BLaER1 treated with 17β-estradiol and CSF1 and Interleukin-3, amounts not matched to agents 10 nM and 100 nM (cell line): Measurements from ENCODE around the gene PCCA.
"Not testable (repeated sequence)": the region's sequence is repeated elsewhere in the genome, so short reads cannot be mapped to it uniquely, and the experiment has no call there.

Experiments
- H3K27ac ChIP-seq, 11 experiments: shearing (Covaris generic); formaldehyde crosslinking; 2 replicates each; pipeline ENCODE4 v1.8.1; 2022
- H3K27me3 ChIP-seq, 11 experiments: shearing (Covaris generic); formaldehyde crosslinking; 2 replicates each; pipeline ENCODE4 v1.8.1; 2022
- H3K36me3 ChIP-seq, 11 experiments: shearing (Covaris generic); formaldehyde crosslinking; 2 replicates each; pipeline ENCODE4 v1.8.1; 2022
- H3K4me1 ChIP-seq, 10 experiments: shearing (Covaris generic); formaldehyde crosslinking; 2 replicates each; pipeline ENCODE4 v1.8.1; 2022
- H3K4me2 ChIP-seq, 11 experiments: shearing (Covaris generic); formaldehyde crosslinking; 2 replicates each; pipeline ENCODE4 v1.8.1; 2022
- H3K4me3 ChIP-seq, 10 experiments: shearing (Covaris generic); formaldehyde crosslinking; 2 replicates each; pipeline ENCODE4 v1.8.1; 2022
- H3K9ac ChIP-seq, 11 experiments: shearing (Covaris generic); formaldehyde crosslinking; 2 replicates each; pipeline ENCODE4 v1.8.1; 2022
- H3K9me3 ChIP-seq, 11 experiments: shearing (Covaris generic); formaldehyde crosslinking; replicated peaks in 1 of 11; 2 replicates each; pipeline ENCODE4 v1.8.1; 2022
- H4K20me1 ChIP-seq, 11 experiments: shearing (Covaris generic); formaldehyde crosslinking; 2 replicates each; pipeline ENCODE4 v1.8.1; 2022
- Cebpa-rat ChIP-seq, 11 experiments: shearing (Covaris generic); IDR thresholded peaks; 2 replicates each; pipeline ENCODE4 v1.8.1; 2022

PCCA gene

DNA sequence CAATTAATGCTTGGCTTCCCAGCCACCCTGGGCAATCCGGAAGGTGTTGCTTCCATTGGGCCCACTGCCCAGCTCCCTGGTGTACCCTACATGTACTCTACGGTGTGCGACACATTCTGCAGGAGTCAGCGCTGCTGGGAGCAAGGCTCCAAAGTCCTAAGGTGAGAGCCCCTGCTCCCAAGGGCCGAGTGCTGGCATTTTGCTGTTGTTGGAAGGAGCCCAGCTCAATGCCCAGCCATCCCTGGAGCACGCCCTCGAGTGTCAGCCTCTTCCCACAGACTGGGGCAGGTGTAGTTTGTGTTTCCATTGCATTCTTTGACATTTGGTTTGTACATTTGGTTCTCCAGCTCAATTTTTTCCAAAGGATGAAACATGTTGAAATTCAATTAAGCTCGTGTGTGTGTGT is 435.1 kb downstream of the PCCA start:
- Histone ChIP-seq H3K9me3 (no peaks in the 10 kb centered on the region), H3K36me3 (peaks cover 0 to 16% (median 0%) of the 10 kb centered on the region in 11 experiments; a peak in 3 of 22 replicates), H3K9ac (no peak overlapping the region), H3K27ac (no peak overlapping the region), H3K4me2 (no peak overlapping the region), H3K4me1 (peaks cover 17 to 37% (median 26%) of the 10 kb centered on the region in 10 experiments), H3K27me3 (peaks cover 0 to 26% (median 0%) of the 10 kb centered on the region in 11 experiments; a peak in 7 of 22 replicates), H3K4me3 (no peak overlapping the region), H4K20me1 (peaks cover 0 to 19% (median 0%) of the 10 kb centered on the region in 11 experiments; a peak in 4 of 22 replicates)
- TF ChIP-seq Cebpa-rat (IDR thresholded peaks at IDR 0.05): no peak

DNA sequence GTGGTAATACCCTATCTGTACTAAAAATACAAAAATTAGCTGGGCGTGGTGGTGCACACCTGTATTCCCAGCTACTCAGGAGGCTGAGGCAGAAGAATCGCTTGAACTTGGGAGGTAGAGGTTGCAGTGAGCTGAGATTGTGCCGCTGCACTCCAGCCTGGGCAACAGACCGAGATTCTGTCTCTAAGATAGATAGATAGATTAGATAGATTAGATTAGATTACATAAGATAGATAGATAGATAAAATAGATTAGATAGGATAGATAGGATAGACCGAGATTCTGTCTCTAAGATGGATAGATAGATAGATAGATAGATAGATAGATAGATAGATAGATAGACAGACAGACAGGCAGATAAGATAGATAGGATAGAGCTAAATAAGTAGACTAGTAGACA is 435.8 kb downstream of the PCCA start:
- H3K4me3 ChIP-seq, H3K4me2 ChIP-seq, H3K9me3 ChIP-seq, H3K9ac ChIP-seq, H3K27ac ChIP-seq: not testable (repeated sequence)
- Histone ChIP-seq H3K4me1 (peaks cover 17 to 37% (median 26%) of the 10 kb centered on the region in 10 experiments), H4K20me1 (peaks cover 0 to 19% (median 0%) of the 10 kb centered on the region in 11 experiments; a peak in 4 of 22 replicates), H3K27me3 (peaks cover 0 to 26% (median 0%) of the 10 kb centered on the region in 11 experiments; a peak in 7 of 22 replicates), H3K36me3 (peaks cover 0 to 21% (median 0%) of the 10 kb centered on the region in 11 experiments; a peak in 4 of 22 replicates)

DNA sequence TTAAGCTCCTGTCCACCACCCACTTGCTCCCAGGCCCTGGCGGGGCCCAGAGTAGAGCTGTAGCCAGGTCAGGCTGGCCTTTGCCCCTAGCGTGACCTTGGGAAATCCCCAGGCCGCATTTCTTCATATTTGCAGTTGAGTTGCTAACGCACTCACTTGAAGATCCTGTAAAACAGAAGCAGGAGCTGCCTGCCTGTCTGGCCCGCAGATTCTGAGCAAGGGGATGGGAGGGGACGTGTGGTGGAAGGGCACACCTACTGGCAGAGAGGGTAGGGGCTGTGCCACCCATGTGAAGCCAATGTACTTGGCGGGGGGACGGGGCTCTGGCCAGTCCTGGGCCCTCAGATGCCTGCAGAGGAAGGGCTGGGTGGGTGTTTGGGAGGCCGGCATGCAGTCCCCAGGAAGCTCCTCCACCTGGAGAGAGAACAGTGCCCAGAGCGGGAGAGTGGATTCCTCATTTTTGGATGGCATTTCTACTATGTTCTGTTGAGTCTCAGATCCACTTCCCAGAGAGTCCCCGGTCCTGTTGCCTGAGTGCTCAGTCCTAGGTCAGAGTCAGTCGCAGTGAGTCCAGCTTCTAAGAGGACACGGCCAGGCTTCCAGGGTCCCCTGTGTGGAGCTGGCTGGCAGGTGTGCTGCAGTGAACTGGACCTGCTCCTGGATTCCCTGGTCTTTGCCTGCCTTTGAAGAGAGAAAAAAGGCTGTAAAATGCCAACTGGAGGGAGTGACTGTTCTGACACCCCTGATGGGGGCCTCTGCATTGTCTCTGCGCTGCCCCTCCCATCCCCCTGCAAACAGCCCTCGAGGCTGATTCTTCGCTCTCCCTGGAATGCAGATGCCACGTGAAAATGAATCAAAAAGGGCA is 436.8 kb downstream of the PCCA start:
- Histone ChIP-seq H3K27me3 (peaks cover 0 to 24% (median 0%) of the 10 kb centered on the region in 11 experiments; a peak in 7 of 22 replicates), H3K9ac (no peak overlapping the region), H3K36me3 (peaks cover 0 to 21% (median 0%) of the 10 kb centered on the region in 11 experiments; a peak in 4 of 22 replicates), H3K4me3 (no peak overlapping the region), H3K4me1 (peaks cover 17 to 42% (median 27%) of the 10 kb centered on the region in 10 experiments), H3K9me3 (no peaks in the 10 kb centered on the region), H4K20me1 (peaks cover 0 to 19% (median 0%) of the 10 kb centered on the region in 11 experiments; a peak in 4 of 22 replicates), H3K27ac (no peak overlapping the region), H3K4me2 (no peak overlapping the region)
- TF ChIP-seq Cebpa-rat (IDR thresholded peaks at IDR 0.05): no peak

DNA sequence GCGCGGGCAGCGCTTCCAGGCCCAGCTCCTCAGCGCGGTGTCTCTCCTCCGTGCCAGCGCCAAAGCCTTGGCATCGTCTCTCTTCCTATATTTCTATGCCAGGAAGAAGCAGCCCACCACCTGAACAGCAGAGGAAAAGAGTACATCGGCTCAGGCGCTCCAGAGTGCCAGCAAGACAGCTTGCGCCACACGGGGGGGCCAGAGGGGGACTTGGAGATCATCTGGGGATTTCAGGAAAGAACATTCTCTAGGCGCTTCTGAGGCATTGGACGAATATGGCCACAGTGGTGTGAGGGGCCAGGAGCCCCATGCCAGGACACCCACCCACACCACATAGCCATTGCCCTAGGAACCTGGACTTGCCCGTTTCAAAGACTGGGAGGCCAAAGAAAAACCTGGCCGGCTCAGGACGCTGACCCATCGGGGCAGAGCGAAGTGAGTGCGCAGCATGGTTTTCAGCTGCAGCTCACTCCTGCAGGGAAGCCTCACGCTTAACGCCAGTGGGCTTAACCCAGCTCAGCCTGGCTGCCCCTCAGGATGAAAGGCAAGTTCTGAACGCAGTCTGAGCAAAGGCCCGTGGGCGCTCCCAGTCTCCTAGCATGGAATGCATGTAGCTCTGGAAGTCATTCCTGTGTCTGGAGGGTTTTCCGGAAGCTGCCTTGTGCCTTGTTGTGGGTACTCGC is 437.6 kb downstream of the PCCA start:
- Histone ChIP-seq H3K9me3 (peaks cover 0 to 5% (median 0%) of the 10 kb centered on the region in 11 experiments; a peak in 2 of 22 replicates), H3K27ac (no peak overlapping the region), H3K4me1 (peaks cover 12 to 41% (median 19%) of the 10 kb centered on the region in 10 experiments), H3K36me3 (peaks cover 0 to 21% (median 0%) of the 10 kb centered on the region in 11 experiments; a peak in 4 of 22 replicates), H3K4me3 (no peak overlapping the region), H4K20me1 (peaks cover 0 to 13% (median 0%) of the 10 kb centered on the region in 11 experiments; a peak in 3 of 22 replicates), H3K9ac (no peak overlapping the region), H3K27me3 (peaks cover 0 to 17% (median 0%) of the 10 kb centered on the region in 11 experiments; a peak in 6 of 22 replicates), H3K4me2 (no peak overlapping the region)
- TF ChIP-seq Cebpa-rat (IDR thresholded peaks at IDR 0.05): no peak

DNA sequence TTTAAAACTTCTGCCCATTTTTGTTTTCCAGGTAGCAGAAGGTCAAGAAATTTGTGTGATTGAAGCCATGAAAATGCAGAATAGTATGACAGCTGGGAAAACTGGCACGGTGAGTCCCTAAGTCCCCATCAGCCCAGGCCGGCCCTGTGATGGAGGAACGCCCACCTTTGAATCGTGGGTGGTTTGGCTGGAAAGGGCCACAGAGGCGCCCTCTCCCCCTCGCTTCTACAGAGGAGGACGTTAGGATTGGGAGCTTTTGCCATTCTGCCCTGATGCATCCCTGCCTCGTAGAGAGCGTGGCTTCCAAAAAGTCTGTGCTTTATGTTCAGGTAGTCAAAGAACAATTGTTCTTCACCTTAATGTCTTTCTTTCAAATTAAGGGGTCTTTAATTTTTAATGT is 438.8 kb downstream of the PCCA start:
- Histone ChIP-seq H3K4me2 (no peak overlapping the region), H3K9me3 (peaks cover 8 to 15% (median 9%) of the 10 kb centered on the region in 11 experiments; a peak in 18 of 22 replicates), H3K4me3 (no peak overlapping the region), H4K20me1 (peaks cover 0 to 3% (median 0%) of the 10 kb centered on the region in 11 experiments; a peak in 2 of 22 replicates), H3K9ac (no peak overlapping the region), H3K36me3 (peaks cover 0 to 29% (median 3%) of the 10 kb centered on the region in 11 experiments; a peak in 6 of 22 replicates), H3K27me3 (peaks cover 0 to 5% (median 0%) of the 10 kb centered on the region in 11 experiments; a peak in 5 of 22 replicates), H3K4me1 (peaks cover 0 to 30% (median 8%) of the 10 kb centered on the region in 10 experiments; a peak in 17 of 20 replicates), H3K27ac (no peak overlapping the region)
- TF ChIP-seq Cebpa-rat (IDR thresholded peaks at IDR 0.05): no peak

DNA sequence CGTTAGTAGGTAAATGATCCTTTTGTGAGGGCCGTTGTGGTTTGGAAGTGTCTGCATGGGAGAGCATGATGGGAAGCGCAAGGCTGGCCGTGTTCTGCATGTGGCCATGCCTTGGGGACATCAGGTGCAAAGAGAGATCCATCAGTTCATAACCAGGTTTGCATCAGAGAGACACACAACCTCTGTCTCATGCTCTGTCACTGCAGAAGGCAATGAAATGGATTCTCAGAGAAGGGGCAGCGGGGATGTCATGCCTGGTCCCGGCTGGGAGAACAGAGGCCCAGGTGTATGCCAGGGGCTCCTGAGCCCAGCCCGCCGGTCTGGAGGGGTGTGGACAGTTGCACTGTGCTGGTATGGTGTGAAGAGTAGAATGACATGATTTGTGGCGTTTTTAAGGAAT is 439.5 kb downstream of the PCCA start:
- H3K9me3 ChIP-seq: peaks cover 9 to 19% (median 13%) of the 10 kb centered on the region in 11 experiments; a peak in 18 of 22 replicates
- H3K27me3 ChIP-seq: no peaks in the 10 kb centered on the region; a peak in 1 of 22 replicates
- TF ChIP-seq Cebpa-rat (IDR thresholded peaks at IDR 0.05): no peak
- H3K4me2 ChIP-seq: no peak overlapping the region
- no peak overlapping the region for H3K9ac ChIP-seq
- no peak overlapping the region for H3K27ac ChIP-seq
- H3K36me3 ChIP-seq: peaks cover 0 to 29% (median 3%) of the 10 kb centered on the region in 11 experiments; a peak in 6 of 22 replicates
- peaks cover 0 to 29% (median 9%) of the 10 kb centered on the region in 10 experiments; a peak in 12 of 20 replicates for H3K4me1 ChIP-seq
- H4K20me1 ChIP-seq: no peaks in the 10 kb centered on the region; a peak in 1 of 22 replicates
- H3K4me3 ChIP-seq: no peak overlapping the region

DNA sequence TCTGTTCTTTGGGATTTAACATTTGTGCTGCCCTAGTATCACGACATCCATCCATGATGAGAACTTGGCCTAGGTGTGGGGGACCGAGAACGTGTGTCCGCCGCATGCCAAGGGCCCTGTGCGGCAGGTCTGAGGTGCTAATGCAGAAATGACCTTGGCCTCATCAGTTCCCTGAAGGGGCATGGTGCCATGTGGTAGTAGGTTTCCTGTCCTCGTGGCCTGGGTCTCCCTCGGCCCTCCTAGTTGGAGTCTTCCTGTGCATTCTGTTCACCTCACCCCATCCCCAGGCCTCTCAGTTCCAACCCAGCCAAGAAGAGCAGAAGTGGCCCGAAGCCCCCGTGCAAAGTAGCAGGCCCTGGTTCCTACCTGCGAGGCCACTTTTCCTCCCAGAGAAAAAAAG is 439.9 kb downstream of the PCCA start:
- TF ChIP-seq Cebpa-rat (IDR thresholded peaks at IDR 0.05): no peak
- H3K27ac ChIP-seq: no peak overlapping the region
- H4K20me1 ChIP-seq: no peaks in the 10 kb centered on the region; a peak in 1 of 22 replicates
- H3K9me3 ChIP-seq: peaks cover 9 to 19% (median 13%) of the 10 kb centered on the region in 11 experiments; a peak in 18 of 22 replicates
- H3K4me2 ChIP-seq: no peak overlapping the region
- peaks cover 0 to 29% (median 12%) of the 10 kb centered on the region in 10 experiments; a peak in 13 of 20 replicates for H3K4me1 ChIP-seq
- H3K4me3 ChIP-seq: no peak overlapping the region
- no peak overlapping the region for H3K9ac ChIP-seq
- no peaks in the 10 kb centered on the region; a peak in 1 of 22 replicates for H3K27me3 ChIP-seq
- peaks cover 0 to 29% (median 3%) of the 10 kb centered on the region in 11 experiments; a peak in 6 of 22 replicates for H3K36me3 ChIP-seq

DNA sequence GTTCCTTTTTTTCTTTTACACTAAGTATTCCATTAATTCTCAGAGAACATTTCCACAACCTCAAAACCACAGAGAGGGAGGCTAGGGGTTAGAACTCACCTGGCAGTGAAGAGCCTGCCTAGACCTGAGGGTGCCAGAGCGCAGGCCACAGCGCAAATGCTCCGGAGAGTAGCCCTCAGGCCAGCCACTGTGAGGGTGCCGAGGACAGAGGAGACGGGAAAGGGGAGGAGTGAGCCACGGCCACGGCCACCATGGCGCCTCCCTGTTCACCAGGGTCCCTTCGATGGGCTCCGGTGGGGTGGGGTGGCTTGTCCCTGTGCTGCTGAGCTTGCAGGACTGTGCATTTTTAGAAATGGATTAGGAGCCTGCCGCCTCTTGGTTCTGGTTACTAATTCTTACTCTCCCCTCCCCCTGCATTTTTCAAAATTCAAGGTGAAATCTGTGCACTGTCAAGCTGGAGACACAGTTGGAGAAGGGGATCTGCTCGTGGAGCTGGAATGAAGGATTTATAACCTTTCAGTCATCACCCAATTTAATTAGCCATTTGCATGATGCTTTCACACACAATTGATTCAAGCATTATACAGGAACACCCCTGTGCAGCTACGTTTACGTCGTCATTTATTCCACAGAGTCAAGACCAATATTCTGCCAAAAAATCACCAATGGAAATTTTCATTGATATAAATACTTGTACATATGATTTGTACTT is 440.9 kb downstream of the PCCA start:
- H3K9ac ChIP-seq: no peak overlapping the region
- TF ChIP-seq Cebpa-rat (IDR thresholded peaks at IDR 0.05): no peak
- H3K27me3 ChIP-seq: no peaks in the 10 kb centered on the region

More for the DNA sequence above, 440.9 kb downstream of the PCCA start:
- Histone ChIP-seq H3K27ac (no peak overlapping the region), H3K4me2 (no peak overlapping the region; a peak in 1 of 22 replicates), H3K9me3 (peaks cover 9 to 19% (median 13%) of the 10 kb centered on the region in 11 experiments; a peak in 18 of 22 replicates), H3K4me3 (no peak overlapping the region), H3K36me3 (peaks cover 0 to 29% (median 3%) of the 10 kb centered on the region in 11 experiments; a peak in 6 of 22 replicates), H3K4me1 (peaks cover 0 to 39% (median 20%) of the 10 kb centered on the region in 10 experiments; a peak in 13 of 20 replicates), H4K20me1 (no peaks in the 10 kb centered on the region; a peak in 1 of 22 replicates)
